ENCODE data around the gene CFTR. TPM values are rescaled to one million over a fixed set of nuclear protein-coding genes. Genes with fewer than 3 reads are reported as not detected.
"Not testable (repeated sequence)": the region's sequence is repeated elsewhere in the genome, so short reads cannot be mapped to it uniquely, and the experiment has no call there.

Gene CFTR
- total RNA-seq, 2 experiments from 2014 or later, result not detected

GRCh38 chr7:117683430-117684175 lies 203.8 kb downstream of the CFTR start:
- Mint-ChIP-seq H3K27me3 (ENCODE audit: low read depth) (no peaks in the 10 kb centered on the region), H3K36me3 (ENCODE audit: low read depth) (no peaks in the 10 kb centered on the region), H3K4me3 (no peak overlapping the region), H3K27ac (no peak overlapping the region), H3K9me3 (ENCODE audit: insufficient read depth) (no peaks in the 10 kb centered on the region), H3K4me1 (ENCODE audit: low read depth) (no peaks in the 10 kb centered on the region)
- POLR2A ChIA-PET, result no interaction called here
- DNase-seq (no peak), ATAC-seq (no peak)
- CTCF ChIA-PET, result no interaction called here

GRCh38 chr7:117685795-117686194 lies 206.0 kb downstream of the CFTR start:
- no peak for DNase-seq
- POLR2A ChIA-PET, result no interaction called here
- no peak overlapping the region for H3K27ac Mint-ChIP-seq
- H3K36me3 Mint-ChIP-seq (ENCODE audit: low read depth), result no peaks in the 10 kb centered on the region
- no peaks in the 10 kb centered on the region for H3K4me1 Mint-ChIP-seq (ENCODE audit: low read depth)
- H3K4me3 Mint-ChIP-seq, result no peak overlapping the region
- CTCF ChIA-PET, result interaction anchor here (0.7 kb wide), 1 partner anchor 466 kb away, joined by 3 read pairs; no protein-coding TSS in a partner anchor
- ATAC-seq, result no peak
- H3K27me3 Mint-ChIP-seq (ENCODE audit: low read depth), result no peaks in the 10 kb centered on the region
- H3K9me3 Mint-ChIP-seq (ENCODE audit: insufficient read depth), result no peaks in the 10 kb centered on the region

- H3K9me3 Mint-ChIP-seq (ENCODE audit: insufficient read depth), result no peaks in the 10 kb centered on the region
- H3K27me3 Mint-ChIP-seq (ENCODE audit: low read depth), result no peaks in the 10 kb centered on the region
- DNase-seq (no peak), ATAC-seq (no peak)
- no peaks in the 10 kb centered on the region for H3K4me1 Mint-ChIP-seq (ENCODE audit: low read depth)
- no peaks in the 10 kb centered on the region for H3K36me3 Mint-ChIP-seq (ENCODE audit: low read depth)
- H3K4me3 Mint-ChIP-seq, result no peak overlapping the region
- CTCF ChIA-PET, result interaction anchor here (0.7 kb wide), 1 partner anchor 465 kb away, joined by 3 read pairs; no protein-coding TSS in a partner anchor
- POLR2A ChIA-PET, result no interaction called here
- no peak overlapping the region for H3K27ac Mint-ChIP-seq
These were observed 206.6 kb downstream of the CFTR start for GRCh38 chr7:117686311-117686935.

GRCh38 chr7:117688126-117688525 lies 208.3 kb downstream of the CFTR start:
- Mint-ChIP-seq H3K36me3 (ENCODE audit: low read depth) (no peaks in the 10 kb centered on the region), H3K27ac (no peak overlapping the region), H3K4me3 (no peak overlapping the region), H3K27me3 (ENCODE audit: low read depth) (no peaks in the 10 kb centered on the region), H3K9me3 (ENCODE audit: insufficient read depth) (no peaks in the 10 kb centered on the region), H3K4me1 (ENCODE audit: low read depth) (no peaks in the 10 kb centered on the region)
- no peak for DNase-seq
- ChIA-PET POLR2A (no interaction called here), CTCF (no interaction called here)
- no peak for ATAC-seq

GRCh38 chr7:117689406-117689805 lies 209.6 kb downstream of the CFTR start:
- CTCF ChIA-PET, result no interaction called here
- DNase-seq, result no peak
- POLR2A ChIA-PET, result no interaction called here
- no peaks in the 10 kb centered on the region for H3K27me3 Mint-ChIP-seq (ENCODE audit: low read depth)
- no peaks in the 10 kb centered on the region for H3K9me3 Mint-ChIP-seq (ENCODE audit: insufficient read depth)
- no peak for ATAC-seq
- no peaks in the 10 kb centered on the region for H3K36me3 Mint-ChIP-seq (ENCODE audit: low read depth)
- no peaks in the 10 kb centered on the region for H3K4me1 Mint-ChIP-seq (ENCODE audit: low read depth)
- H3K27ac Mint-ChIP-seq, result no peak overlapping the region
- no peak overlapping the region for H3K4me3 Mint-ChIP-seq

GRCh38 chr7:117690147-117690546 lies 210.3 kb downstream of the CFTR start:
- ATAC-seq (no peak), DNase-seq (no peak)
- no peak overlapping the region for H3K27ac Mint-ChIP-seq
- H3K9me3 Mint-ChIP-seq (ENCODE audit: insufficient read depth), result no peaks in the 10 kb centered on the region
- H3K27me3 Mint-ChIP-seq (ENCODE audit: low read depth), result no peaks in the 10 kb centered on the region
- POLR2A ChIA-PET, result no interaction called here
- H3K4me3 Mint-ChIP-seq, result no peak overlapping the region
- H3K36me3 Mint-ChIP-seq (ENCODE audit: low read depth), result no peaks in the 10 kb centered on the region
- H3K4me1 Mint-ChIP-seq (ENCODE audit: low read depth), result no peaks in the 10 kb centered on the region
- CTCF ChIA-PET, result no interaction called here

- ATAC-seq, result no peak
- Mint-ChIP-seq H3K27ac (no peak overlapping the region), H3K27me3 (ENCODE audit: low read depth) (no peaks in the 10 kb centered on the region), H3K4me3 (no peak overlapping the region), H3K9me3 (ENCODE audit: insufficient read depth) (no peaks in the 10 kb centered on the region), H3K4me1 (ENCODE audit: low read depth) (no peaks in the 10 kb centered on the region), H3K36me3 (ENCODE audit: low read depth) (no peaks in the 10 kb centered on the region)
- ChIA-PET POLR2A (no interaction called here), CTCF (no interaction called here)
- no peak for DNase-seq
These were observed 212.5 kb downstream of the CFTR start for GRCh38 chr7:117692338-117692737.

- H3K36me3 Mint-ChIP-seq (ENCODE audit: low read depth), result no peaks in the 10 kb centered on the region
- ChIA-PET POLR2A (no interaction called here), CTCF (no interaction called here)
- no peaks in the 10 kb centered on the region for H3K27me3 Mint-ChIP-seq (ENCODE audit: low read depth)
- no peak overlapping the region for H3K27ac Mint-ChIP-seq
- no peaks in the 10 kb centered on the region for H3K4me1 Mint-ChIP-seq (ENCODE audit: low read depth)
- no peaks in the 10 kb centered on the region for H3K9me3 Mint-ChIP-seq (ENCODE audit: insufficient read depth)
- ATAC-seq, result no peak
- no peak for DNase-seq
- no peak overlapping the region for H3K4me3 Mint-ChIP-seq
These were observed 218.2 kb downstream of the CFTR start for GRCh38 chr7:117698018-117698417.

- Mint-ChIP-seq H3K4me1 (ENCODE audit: low read depth) (no peaks in the 10 kb centered on the region), H3K27ac (no peak overlapping the region), H3K27me3 (ENCODE audit: low read depth) (no peaks in the 10 kb centered on the region), H3K9me3 (ENCODE audit: insufficient read depth) (no peaks in the 10 kb centered on the region), H3K4me3 (no peak overlapping the region), H3K36me3 (ENCODE audit: low read depth) (no peaks in the 10 kb centered on the region)
- DNase-seq (no peak), ATAC-seq (no peak)
- ChIA-PET POLR2A (no interaction called here), CTCF (no interaction called here)
These were observed 224.2 kb downstream of the CFTR start for GRCh38 chr7:117704063-117704462.

GRCh38 chr7:117705630-117706029 lies 225.8 kb downstream of the CFTR start:
- Mint-ChIP-seq H3K4me1 (ENCODE audit: low read depth) (no peaks in the 10 kb centered on the region), H3K27me3 (ENCODE audit: low read depth) (no peaks in the 10 kb centered on the region), H3K36me3 (ENCODE audit: low read depth) (no peaks in the 10 kb centered on the region), H3K4me3 (no peak overlapping the region), H3K9me3 (ENCODE audit: insufficient read depth) (no peaks in the 10 kb centered on the region), H3K27ac (no peak overlapping the region)
- ATAC-seq, result no peak
- CTCF ChIA-PET, result no interaction called here
- POLR2A ChIA-PET, result no interaction called here
- no peak for DNase-seq

- DNase-seq, result no peak
- POLR2A ChIA-PET, result no interaction called here
These were observed 226.4 kb downstream of the CFTR start for GRCh38 chr7:117706210-117706609.

GRCh38 chr7:117707080-117707479 lies 227.3 kb downstream of the CFTR start:
- no peak for ATAC-seq
- no peaks in the 10 kb centered on the region for H3K4me1 Mint-ChIP-seq (ENCODE audit: low read depth)
- H3K9me3 Mint-ChIP-seq (ENCODE audit: insufficient read depth), result no peaks in the 10 kb centered on the region
- ChIA-PET POLR2A (no interaction called here), CTCF (no interaction called here)
- H3K27me3 Mint-ChIP-seq (ENCODE audit: low read depth), result no peaks in the 10 kb centered on the region
- H3K27ac Mint-ChIP-seq, result no peak overlapping the region
- H3K4me3 Mint-ChIP-seq, result no peak overlapping the region
- no peak for DNase-seq
- H3K36me3 Mint-ChIP-seq (ENCODE audit: low read depth), result no peaks in the 10 kb centered on the region

More at GRCh38 chr7:117706210-117706609, 226.4 kb downstream of the CFTR start:
- ATAC-seq, result no peak
- CTCF ChIA-PET, result no interaction called here
- Mint-ChIP-seq H3K4me3 (no peak overlapping the region), H3K4me1 (ENCODE audit: low read depth) (no peaks in the 10 kb centered on the region), H3K9me3 (ENCODE audit: insufficient read depth) (no peaks in the 10 kb centered on the region), H3K27ac (no peak overlapping the region), H3K36me3 (ENCODE audit: low read depth) (no peaks in the 10 kb centered on the region), H3K27me3 (ENCODE audit: low read depth) (no peaks in the 10 kb centered on the region)

- ATAC-seq; H3K4me3 Mint-ChIP-seq; POLR2A ChIA-PET; H3K27me3 Mint-ChIP-seq (ENCODE audit: low read depth); H3K27ac Mint-ChIP-seq; H3K9me3 Mint-ChIP-seq (ENCODE audit: insufficient read depth); H3K4me1 Mint-ChIP-seq (ENCODE audit: low read depth); H3K36me3 Mint-ChIP-seq (ENCODE audit: low read depth); CTCF ChIA-PET; DNase-seq: not testable (repeated sequence)
These were observed 228.3 kb downstream of the CFTR start for GRCh38 chr7:117708173-117708572.

Measured in activated CD8-positive, alpha-beta T cell treated with anti-CD3 and anti-CD28 coated beads, Interleukin-2, amount 10 ng/mL, durations not matched to agents 7 days and 5 days (primary cell).